Hepatocyte (in vitro differentiated cells): ENCODE measurements around the gene RANBP3. TPM values are rescaled to one million over a fixed set of nuclear protein-coding genes. Genes with fewer than 3 reads are reported as not detected.
"Not testable (repeated sequence)": the region's sequence is repeated elsewhere in the genome, so short reads cannot be mapped to it uniquely, and the experiment has no call there.

ENCODE experiments used
- DNase-seq: peaks from one replicate; pipeline ENCODE4 v3.0.0-alpha.2; 2016; ENCODE audit warnings: low spot score
- H2AFZ ChIP-seq: fragments of 200-600 bp; sonication (generic); 2 replicates; pipeline ENCODE4 v1.6.0; 2016; ENCODE audit warnings: antibody characterized with exemption, mild to moderate bottlenecking
- H3K27ac ChIP-seq: fragments of 200-600 bp; sonication (generic); 2 replicates; pipeline ENCODE4 v1.5.1; 2016; ENCODE audit warnings: mild to moderate bottlenecking
- H3K27me3 ChIP-seq: fragments of 200-600 bp; sonication (generic); 2 replicates; pipeline ENCODE4 v1.6.1; 2016
- H3K36me3 ChIP-seq: fragments of 200-600 bp; sonication (generic); replicated peaks from 2 replicates; pipeline ENCODE4 v1.5.1; 2016; ENCODE audit warnings: low read depth; ENCODE audit not compliant: insufficient read depth
- H3K4me1 ChIP-seq: fragments of 200-600 bp; sonication (generic); 2 replicates; pipeline ENCODE4 v1.5.1; 2016; ENCODE audit warnings: mild to moderate bottlenecking, moderate library complexity; ENCODE audit not compliant: insufficient read depth
- H3K4me2 ChIP-seq: fragments of 200-600 bp; sonication (generic); 2 replicates; pipeline ENCODE4 v1.6.0; 2016
- H3K4me3 ChIP-seq: fragments of 200-600 bp; sonication (generic); 2 replicates; pipeline ENCODE4 v1.5.1; 2016; ENCODE audit warnings: mild to moderate bottlenecking
- H3K79me2 ChIP-seq: fragments of 200-600 bp; sonication (generic); 2 replicates; pipeline ENCODE4 v1.6.0; 2017; ENCODE audit warnings: mild to moderate bottlenecking
- H3K9me2 ChIP-seq: fragments of 200-600 bp; sonication (generic); replicated peaks from 2 replicates; pipeline ENCODE4 v1.6.0; 2017; ENCODE audit warnings: mild to moderate bottlenecking; ENCODE audit not compliant: insufficient read depth
- H3K9me3 ChIP-seq: fragments of 200-600 bp; sonication (generic); 2 replicates; pipeline ENCODE4 v1.5.1; 2016; ENCODE audit warnings: low read depth, mild to moderate bottlenecking
- H4K20me1 ChIP-seq: fragments of 200-600 bp; sonication (generic); 2 replicates; pipeline ENCODE4 v1.6.0; 2016; ENCODE audit warnings: mild to moderate bottlenecking; ENCODE audit not compliant: insufficient read depth, poor library complexity, severe bottlenecking
- CTCF ChIP-seq: fragments of 200-600 bp; sonication (generic); IDR thresholded peaks from 2 replicates; pipeline ENCODE4 v1.5.1; 2016; ENCODE audit warnings: antibody characterized with exemption, mild to moderate bottlenecking; ENCODE audit not compliant: poor library complexity
- EZH2 ChIP-seq: fragments of 200-600 bp; sonication (generic); IDR thresholded peaks from 2 replicates; pipeline ENCODE4 v1.6.1; 2016; ENCODE audit warnings: antibody characterized with exemption, mild to moderate bottlenecking, borderline replicate concordance
- EZH2phosphoT487 ChIP-seq: fragments of 200-600 bp; sonication (generic); IDR thresholded peaks from one replicate; pipeline ENCODE4 v1.6.1; 2018; ENCODE audit warnings: antibody characterized with exemption, mild to moderate bottlenecking, low read depth, moderate library complexity; ENCODE audit not compliant: unreplicated experiment, severe bottlenecking
- WGBS: methylation state at CpG from one replicate; pipeline ENCODE4 v1.1.6; 2016; ENCODE audit warnings: low lambda C conversion rate; ENCODE audit errors: missing lambda C conversion rate; 5-methylcytosine and 5-hydroxymethylcytosine counted together
- polyA plus RNA-seq: library from polyadenylated mRNA; unstranded; fragments of >200 nt; fragmentation: Nextera tagmentation; extraction: Ambion mirVana; gene quantifications from 2 replicates; pipeline ENCODE4 v1.2.1, GENCODE V29; 2016
- total RNA-seq: library from RNA; depleted of rRNA; stranded (reverse); fragments of >200 nt; gene quantifications from 2 replicates; pipeline ENCODE4 v1.2.3, GENCODE V29; 2014

The RANBP3 gene
- total and polyA plus RNA-seq, 2 experiments from 2014 or later, result 10.4 to 51.0 TPM

GRCh38 chr19:5880196-5880595 lies 97.7 kb downstream of the RANBP3 start:
- H2AFZ ChIP-seq, result no peak overlapping the region
- no peak for TF ChIP-seq CTCF
- no peak for TF ChIP-seq EZH2
- no peak for TF ChIP-seq EZH2phosphoT487
- peak overlapping the region; percentile 27 for H3K27ac ChIP-seq

GRCh38 chr19:5877882-5878281 lies 100.1 kb downstream of the RANBP3 start:
- Histone ChIP-seq H3K9me2 (no peaks in the 10 kb centered on the region), H3K4me1 (peaks cover 15% of the 10 kb centered on the region), H3K27ac (no peak overlapping the region), H3K79me2 (no peaks in the 10 kb centered on the region), H3K4me3 (no peak overlapping the region), H3K27me3 (no peaks in the 10 kb centered on the region), H3K9me3 (no peaks in the 10 kb centered on the region), H3K4me2 (no peak overlapping the region), H4K20me1 (no peaks in the 10 kb centered on the region), H3K36me3 (no peaks in the 10 kb centered on the region), H2AFZ (no peak overlapping the region)
- no peak for DNase-seq
- 89% methylated on average over 9 of the region's 9 CpGs for WGBS
- TF ChIP-seq EZH2phosphoT487, result no peak

More at GRCh38 chr19:5880196-5880595, 97.7 kb downstream of the RANBP3 start:
- DNase-seq, result no peak
- H4K20me1 ChIP-seq, result no peaks in the 10 kb centered on the region
- WGBS, result 40% methylated on average over 6 of the region's 6 CpGs
- no peaks in the 10 kb centered on the region for H3K27me3 ChIP-seq
- H3K4me2 ChIP-seq, result peak overlapping the region; percentile 66
- peaks cover 15% of the 10 kb centered on the region for H3K4me1 ChIP-seq
- H3K79me2 ChIP-seq, result no peaks in the 10 kb centered on the region
- no peaks in the 10 kb centered on the region for H3K9me2 ChIP-seq
- H3K9me3 ChIP-seq, result no peaks in the 10 kb centered on the region
- H3K4me3 ChIP-seq, result no peak overlapping the region
- no peaks in the 10 kb centered on the region for H3K36me3 ChIP-seq

GRCh38 chr19:5877427-5877826 lies 100.5 kb downstream of the RANBP3 start:
- Histone ChIP-seq H3K27me3 (no peaks in the 10 kb centered on the region), H2AFZ (no peak overlapping the region), H3K79me2 (no peaks in the 10 kb centered on the region), H3K4me1 (peaks cover 15% of the 10 kb centered on the region), H3K9me3 (no peaks in the 10 kb centered on the region), H3K27ac (no peak overlapping the region), H3K4me3 (no peak overlapping the region), H4K20me1 (no peaks in the 10 kb centered on the region), H3K9me2 (no peaks in the 10 kb centered on the region), H3K36me3 (no peaks in the 10 kb centered on the region), H3K4me2 (no peak overlapping the region)
- TF ChIP-seq EZH2phosphoT487 (no peak), CTCF (no peak), EZH2 (no peak)
- DNase-seq, result no peak
- 92% methylated on average over 8 of the region's 8 CpGs for WGBS

GRCh38 chr19:5874496-5874895 lies 103.4 kb downstream of the RANBP3 start:
- H4K20me1 ChIP-seq, H3K9me2 ChIP-seq, H3K27ac ChIP-seq, H3K4me1 ChIP-seq, H3K27me3 ChIP-seq, H3K9me3 ChIP-seq, H3K4me2 ChIP-seq, DNase-seq, H2AFZ ChIP-seq, H3K79me2 ChIP-seq, H3K36me3 ChIP-seq, H3K4me3 ChIP-seq: not testable (repeated sequence)
- 87% methylated on average over 7 of the region's 7 CpGs for whole genome bisulfite sequencing
